SK-N-SH treated with all-trans-retinoic acid at 6 μM for 48 hours (cell line): ENCODE data around the gene SH3TC2.

Experiments used
- ATAC-seq: fragments of 200-7000 bp; cut with Tn5 transposase; 3 replicates; pipeline ENCODE4 v1.9.1; 2020; ENCODE audit warnings: mild to moderate bottlenecking, moderate library complexity
- ARNTL ChIP-seq: fragments of 450-650 bp; formaldehyde crosslinking; IDR thresholded peaks from 2 replicates; pipeline ENCODE4 v1.5.0; 2020; ENCODE audit warnings: low read depth, mild to moderate bottlenecking, moderate library complexity, borderline replicate concordance
- BACH2 ChIP-seq: fragments of 250-450 bp; sonication (Bioruptor Pico); IDR thresholded peaks from 2 replicates; pipeline ENCODE4 v1.9.0; 2021; ENCODE audit warnings: mild to moderate bottlenecking, borderline replicate concordance
- CSDC2 ChIP-seq: fragments of 250-450 bp; sonication (Bioruptor Pico); IDR thresholded peaks from 2 replicates; pipeline ENCODE4 v1.5.0; 2020; ENCODE audit warnings: mild to moderate bottlenecking, moderate library complexity
- ESRRG ChIP-seq: fragments of 250-450 bp; sonication (Bioruptor Pico); IDR thresholded peaks from 2 replicates; pipeline ENCODE4 v1.6.1; 2021; ENCODE audit warnings: mild to moderate bottlenecking
- GLIS3 ChIP-seq: fragments of 250-450 bp; sonication (Bioruptor Pico); IDR thresholded peaks from 2 replicates; pipeline ENCODE4 v1.5.0; 2020; ENCODE audit warnings: mild to moderate bottlenecking, moderate library complexity
- ISL1 ChIP-seq: fragments of 250-450 bp; sonication (Bioruptor Pico); IDR thresholded peaks from 2 replicates; pipeline ENCODE4 v2.1.2; 2022; ENCODE audit warnings: mild to moderate bottlenecking, moderate library complexity
- OSR1 ChIP-seq: fragments of 250-450 bp; sonication (Bioruptor Pico); IDR thresholded peaks from 2 replicates; pipeline ENCODE4 v1.8.0; 2022; ENCODE audit warnings: moderate library complexity, mild to moderate bottlenecking, inconsistent platforms
- PPARA ChIP-seq: fragments of 250-450 bp; sonication (Bioruptor Pico); IDR thresholded peaks from 2 replicates; pipeline ENCODE4 v1.5.0; 2020; ENCODE audit warnings: mild to moderate bottlenecking, borderline replicate concordance
- RARB ChIP-seq: fragments of 250-450 bp; sonication (Bioruptor Pico); IDR thresholded peaks from 2 replicates; pipeline ENCODE4 v1.8.0; 2021; ENCODE audit warnings: mild to moderate bottlenecking, moderate library complexity
- SNAI2 ChIP-seq: fragments of 250-450 bp; sonication (Bioruptor Pico); IDR thresholded peaks from 2 replicates; pipeline ENCODE4 v1.5.0; 2020; ENCODE audit warnings: mild to moderate bottlenecking, moderate library complexity
- TCF4 ChIP-seq: fragments of 250-450 bp; sonication (Bioruptor Pico); IDR thresholded peaks from 2 replicates; pipeline ENCODE4 v1.8.0; 2021; ENCODE audit warnings: mild to moderate bottlenecking, moderate library complexity, borderline replicate concordance
- TOX ChIP-seq: fragments of 250-450 bp; sonication (Bioruptor Pico); IDR thresholded peaks from 2 replicates; pipeline ENCODE4 v1.8.0; 2021; ENCODE audit warnings: mild to moderate bottlenecking, moderate library complexity, borderline replicate concordance
- ZC3H10 ChIP-seq: fragments of 250-450 bp; sonication (Bioruptor Pico); IDR thresholded peaks from 2 replicates; pipeline ENCODE4 v1.5.1; 2021; ENCODE audit warnings: mild to moderate bottlenecking, moderate library complexity
- ZFP3 ChIP-seq: fragments of 250-450 bp; sonication (Bioruptor Pico); IDR thresholded peaks from 2 replicates; pipeline ENCODE4 v1.5.0; 2020; ENCODE audit warnings: mild to moderate bottlenecking, moderate library complexity
- ZFP30 ChIP-seq: fragments of 450-650 bp; formaldehyde crosslinking; IDR thresholded peaks from 2 replicates; pipeline ENCODE4 v1.5.0; 2022; ENCODE audit warnings: mild to moderate bottlenecking, moderate library complexity
- ZNF8 ChIP-seq: fragments of 450-650 bp; formaldehyde crosslinking; IDR thresholded peaks from 2 replicates; pipeline ENCODE4 v1.5.0; 2020; ENCODE audit warnings: mild to moderate bottlenecking, moderate library complexity
- TF ChIP-seq, protein P1 (sequence below): fragments of 250-450 bp; sonication (Bioruptor Pico); IDR thresholded peaks from 2 replicates; pipeline ENCODE4 v1.5.0; 2020; ENCODE audit warnings: mild to moderate bottlenecking, moderate library complexity
- TF ChIP-seq, protein P2 (sequence below): fragments of 250-450 bp; sonication (Bioruptor Pico); IDR thresholded peaks from 2 replicates; pipeline ENCODE4 v1.8.0; 2021; ENCODE audit warnings: low read depth, mild to moderate bottlenecking, moderate library complexity, borderline replicate concordance
- TF ChIP-seq, protein P3 (sequence below): fragments of 250-450 bp; sonication (Bioruptor Pico); IDR thresholded peaks from 2 replicates; pipeline ENCODE4 v1.5.1; 2020; ENCODE audit warnings: low read depth, mild to moderate bottlenecking, moderate library complexity
- TF ChIP-seq, protein P4 (sequence below): fragments of 250-450 bp; sonication (Bioruptor Pico); IDR thresholded peaks from 2 replicates; pipeline ENCODE4 v1.5.1; 2021; ENCODE audit warnings: mild to moderate bottlenecking, moderate library complexity
- TF ChIP-seq, protein P5 (sequence below): fragments of 250-450 bp; sonication (Bioruptor Pico); IDR thresholded peaks from 2 replicates; pipeline ENCODE4 v1.8.0; 2020; ENCODE audit warnings: mild to moderate bottlenecking, moderate library complexity, borderline replicate concordance

Gene SH3TC2

DNA sequence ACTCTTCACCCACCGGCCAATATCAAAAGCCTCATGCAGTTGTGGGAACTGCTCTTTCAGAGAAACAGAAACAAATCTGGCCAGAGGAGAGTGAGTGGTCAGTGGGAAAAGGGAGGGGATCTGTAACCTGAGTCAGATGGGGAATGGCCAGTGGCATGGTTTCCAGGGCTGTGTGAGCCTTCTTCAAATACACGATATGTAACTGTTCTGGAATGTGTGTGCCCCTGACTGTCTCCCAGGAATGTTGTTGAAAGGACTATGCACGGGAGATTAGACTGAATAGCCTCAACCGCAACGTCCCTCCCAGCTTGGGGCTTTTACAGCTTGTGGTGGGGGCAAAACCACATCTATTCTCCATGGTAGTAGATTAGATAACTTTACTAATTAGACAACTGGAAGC is 60.8 kb downstream of the SH3TC2 start (continued):
- TF ChIP-seq, protein P1, sequence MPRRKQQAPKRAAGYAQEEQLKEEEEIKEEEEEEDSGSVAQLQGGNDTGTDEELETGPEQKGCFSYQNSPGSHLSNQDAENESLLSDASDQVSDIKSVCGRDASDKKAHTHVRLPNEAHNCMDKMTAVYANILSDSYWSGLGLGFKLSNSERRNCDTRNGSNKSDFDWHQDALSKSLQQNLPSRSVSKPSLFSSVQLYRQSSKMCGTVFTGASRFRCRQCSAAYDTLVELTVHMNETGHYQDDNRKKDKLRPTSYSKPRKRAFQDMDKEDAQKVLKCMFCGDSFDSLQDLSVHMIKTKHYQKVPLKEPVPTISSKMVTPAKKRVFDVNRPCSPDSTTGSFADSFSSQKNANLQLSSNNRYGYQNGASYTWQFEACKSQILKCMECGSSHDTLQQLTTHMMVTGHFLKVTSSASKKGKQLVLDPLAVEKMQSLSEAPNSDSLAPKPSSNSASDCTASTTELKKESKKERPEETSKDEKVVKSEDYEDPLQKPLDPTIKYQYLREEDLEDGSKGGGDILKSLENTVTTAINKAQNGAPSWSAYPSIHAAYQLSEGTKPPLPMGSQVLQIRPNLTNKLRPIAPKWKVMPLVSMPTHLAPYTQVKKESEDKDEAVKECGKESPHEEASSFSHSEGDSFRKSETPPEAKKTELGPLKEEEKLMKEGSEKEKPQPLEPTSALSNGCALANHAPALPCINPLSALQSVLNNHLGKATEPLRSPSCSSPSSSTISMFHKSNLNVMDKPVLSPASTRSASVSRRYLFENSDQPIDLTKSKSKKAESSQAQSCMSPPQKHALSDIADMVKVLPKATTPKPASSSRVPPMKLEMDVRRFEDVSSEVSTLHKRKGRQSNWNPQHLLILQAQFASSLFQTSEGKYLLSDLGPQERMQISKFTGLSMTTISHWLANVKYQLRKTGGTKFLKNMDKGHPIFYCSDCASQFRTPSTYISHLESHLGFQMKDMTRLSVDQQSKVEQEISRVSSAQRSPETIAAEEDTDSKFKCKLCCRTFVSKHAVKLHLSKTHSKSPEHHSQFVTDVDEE: no peak
- TF ChIP-seq ZC3H10 (CRISPR knock-in tag) (no peak), OSR1 (CRISPR knock-in tag) (no peak), CSDC2 (no peak), ESRRG (CRISPR knock-in tag) (no peak), SNAI2 (CRISPR knock-in tag) (no peak), PPARA (no peak), RARB (CRISPR knock-in tag) (no peak)
- TF ChIP-seq, protein P2, sequence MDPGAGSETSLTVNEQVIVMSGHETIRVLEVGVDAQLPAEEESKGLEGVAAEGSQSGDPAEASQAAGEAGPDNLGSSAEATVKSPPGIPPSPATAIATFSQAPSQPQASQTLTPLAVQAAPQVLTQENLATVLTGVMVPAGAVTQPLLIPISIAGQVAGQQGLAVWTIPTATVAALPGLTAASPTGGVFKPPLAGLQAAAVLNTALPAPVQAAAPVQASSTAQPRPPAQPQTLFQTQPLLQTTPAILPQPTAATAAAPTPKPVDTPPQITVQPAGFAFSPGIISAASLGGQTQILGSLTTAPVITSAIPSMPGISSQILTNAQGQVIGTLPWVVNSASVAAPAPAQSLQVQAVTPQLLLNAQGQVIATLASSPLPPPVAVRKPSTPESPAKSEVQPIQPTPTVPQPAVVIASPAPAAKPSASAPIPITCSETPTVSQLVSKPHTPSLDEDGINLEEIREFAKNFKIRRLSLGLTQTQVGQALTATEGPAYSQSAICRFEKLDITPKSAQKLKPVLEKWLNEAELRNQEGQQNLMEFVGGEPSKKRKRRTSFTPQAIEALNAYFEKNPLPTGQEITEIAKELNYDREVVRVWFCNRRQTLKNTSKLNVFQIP (CRISPR knock-in tag): no peak
- TF ChIP-seq, protein P3, sequence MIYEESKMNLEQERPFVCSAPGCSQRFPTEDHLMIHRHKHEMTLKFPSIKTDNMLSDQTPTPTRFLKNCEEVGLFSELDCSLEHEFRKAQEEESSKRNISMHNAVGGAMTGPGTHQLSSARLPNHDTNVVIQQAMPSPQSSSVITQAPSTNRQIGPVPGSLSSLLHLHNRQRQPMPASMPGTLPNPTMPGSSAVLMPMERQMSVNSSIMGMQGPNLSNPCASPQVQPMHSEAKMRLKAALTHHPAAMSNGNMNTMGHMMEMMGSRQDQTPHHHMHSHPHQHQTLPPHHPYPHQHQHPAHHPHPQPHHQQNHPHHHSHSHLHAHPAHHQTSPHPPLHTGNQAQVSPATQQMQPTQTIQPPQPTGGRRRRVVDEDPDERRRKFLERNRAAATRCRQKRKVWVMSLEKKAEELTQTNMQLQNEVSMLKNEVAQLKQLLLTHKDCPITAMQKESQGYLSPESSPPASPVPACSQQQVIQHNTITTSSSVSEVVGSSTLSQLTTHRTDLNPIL: peak; percentile 82; the same call in 1 of the 2 replicates
- TF ChIP-seq, all 23 proteins: peak for 3

DNA sequence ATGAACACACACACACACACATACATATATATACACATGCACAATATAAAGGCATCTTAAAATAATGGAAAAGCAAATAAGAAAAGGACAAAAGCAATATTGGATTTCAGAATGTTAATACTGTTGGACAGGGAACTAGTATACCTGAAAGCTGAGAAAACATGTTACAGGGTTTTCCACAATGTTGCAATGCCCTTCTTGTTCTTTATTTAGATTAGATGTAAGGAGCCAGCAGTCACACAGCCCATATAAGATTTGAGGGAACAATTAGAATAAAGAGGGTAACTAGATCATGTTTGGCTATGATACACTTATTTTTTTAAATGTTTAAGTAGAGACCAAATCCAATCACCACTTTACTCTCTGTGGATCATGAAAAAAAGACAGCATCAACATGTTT is 61.7 kb downstream of the SH3TC2 start:
- no peak for ATAC-seq
- TF ChIP-seq SNAI2 (CRISPR knock-in tag) (no peak), TCF4 (no peak), ZFP3 (no peak), ARNTL (CRISPR knock-in tag) (no peak)
- TF ChIP-seq, all 23 proteins: peak for 0

DNA sequence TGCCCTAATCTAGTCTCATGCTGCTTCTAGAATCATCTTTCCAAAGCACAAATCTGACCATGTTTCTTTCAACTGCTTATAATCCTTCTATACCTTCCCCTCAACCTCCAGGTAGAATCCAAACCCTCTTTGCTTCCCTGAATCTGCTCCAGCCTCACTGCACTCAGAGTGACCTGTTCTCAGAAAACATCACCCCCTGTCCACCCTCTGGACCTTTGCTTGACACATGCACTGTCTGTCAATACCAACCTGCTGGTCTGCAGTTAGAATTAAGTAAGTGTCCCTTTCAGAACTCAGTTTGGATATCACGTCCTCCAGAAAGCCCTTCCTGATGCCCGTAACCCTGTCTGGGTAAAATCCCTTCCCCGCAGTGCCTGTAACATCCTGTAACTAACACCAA is 63.1 kb downstream of the SH3TC2 start:
- no peak for TF ChIP-seq GLIS3
- no peak for TF ChIP-seq ESRRG (CRISPR knock-in tag)
- TF ChIP-seq BACH2 (CRISPR knock-in tag): no peak
- TF ChIP-seq ZFP3: no peak
- no peak for TF ChIP-seq PPARA
- no peak for TF ChIP-seq SNAI2 (CRISPR knock-in tag)
- no peak for TF ChIP-seq TOX (CRISPR knock-in tag)
- no peak for TF ChIP-seq ZFP30 (CRISPR knock-in tag)
- no peak for TF ChIP-seq TCF4
- TF ChIP-seq, all 23 proteins: peak for 0

DNA sequence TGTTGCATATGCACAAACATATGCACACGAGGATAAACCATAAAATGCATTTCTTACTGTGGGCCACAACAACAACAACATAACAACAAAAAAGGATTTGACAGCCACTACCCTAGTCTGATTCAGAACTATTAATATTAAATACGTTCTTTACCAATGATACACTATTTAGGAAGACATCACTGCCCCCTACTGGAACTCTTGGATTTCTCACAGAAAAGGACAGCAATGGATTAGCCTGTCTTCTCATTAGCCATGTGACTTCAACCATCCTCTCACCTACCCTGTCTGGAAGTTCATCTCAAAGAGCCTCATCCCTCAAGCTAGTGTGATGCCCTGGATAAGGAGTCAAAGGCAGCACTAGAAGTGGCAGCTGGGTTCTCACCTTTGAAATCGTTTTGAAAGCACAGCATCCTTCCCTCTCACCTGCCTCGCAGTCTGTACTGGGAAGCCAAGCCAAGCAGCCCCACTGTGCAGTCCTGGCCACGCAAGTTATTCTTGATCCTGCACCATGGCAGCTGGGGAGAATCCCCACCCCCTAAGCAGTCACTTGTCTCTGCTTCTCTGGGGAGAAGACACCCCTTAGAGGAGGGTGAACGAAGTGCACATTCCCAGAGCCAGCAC is 64.6 kb downstream of the SH3TC2 start:
- peak; percentile 56 for ATAC-seq
- TF ChIP-seq ISL1 (CRISPR knock-in tag) (no peak), ZFP3 (no peak), ESRRG (CRISPR knock-in tag) (no peak), ZFP30 (CRISPR knock-in tag) (no peak), TOX (CRISPR knock-in tag) (no peak), ARNTL (CRISPR knock-in tag) (no peak), ZC3H10 (CRISPR knock-in tag) (no peak), ZNF8 (no peak), BACH2 (CRISPR knock-in tag) (no peak)
- TF ChIP-seq, protein P4, sequence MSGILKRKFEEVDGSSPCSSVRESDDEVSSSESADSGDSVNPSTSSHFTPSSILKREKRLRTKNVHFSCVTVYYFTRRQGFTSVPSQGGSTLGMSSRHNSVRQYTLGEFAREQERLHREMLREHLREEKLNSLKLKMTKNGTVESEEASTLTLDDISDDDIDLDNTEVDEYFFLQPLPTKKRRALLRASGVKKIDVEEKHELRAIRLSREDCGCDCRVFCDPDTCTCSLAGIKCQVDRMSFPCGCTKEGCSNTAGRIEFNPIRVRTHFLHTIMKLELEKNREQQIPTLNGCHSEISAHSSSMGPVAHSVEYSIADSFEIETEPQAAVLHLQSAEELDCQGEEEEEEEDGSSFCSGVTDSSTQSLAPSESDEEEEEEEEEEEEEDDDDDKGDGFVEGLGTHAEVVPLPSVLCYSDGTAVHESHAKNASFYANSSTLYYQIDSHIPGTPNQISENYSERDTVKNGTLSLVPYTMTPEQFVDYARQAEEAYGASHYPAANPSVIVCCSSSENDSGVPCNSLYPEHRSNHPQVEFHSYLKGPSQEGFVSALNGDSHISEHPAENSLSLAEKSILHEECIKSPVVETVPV (CRISPR knock-in tag): no peak
- TF ChIP-seq, protein P5, sequence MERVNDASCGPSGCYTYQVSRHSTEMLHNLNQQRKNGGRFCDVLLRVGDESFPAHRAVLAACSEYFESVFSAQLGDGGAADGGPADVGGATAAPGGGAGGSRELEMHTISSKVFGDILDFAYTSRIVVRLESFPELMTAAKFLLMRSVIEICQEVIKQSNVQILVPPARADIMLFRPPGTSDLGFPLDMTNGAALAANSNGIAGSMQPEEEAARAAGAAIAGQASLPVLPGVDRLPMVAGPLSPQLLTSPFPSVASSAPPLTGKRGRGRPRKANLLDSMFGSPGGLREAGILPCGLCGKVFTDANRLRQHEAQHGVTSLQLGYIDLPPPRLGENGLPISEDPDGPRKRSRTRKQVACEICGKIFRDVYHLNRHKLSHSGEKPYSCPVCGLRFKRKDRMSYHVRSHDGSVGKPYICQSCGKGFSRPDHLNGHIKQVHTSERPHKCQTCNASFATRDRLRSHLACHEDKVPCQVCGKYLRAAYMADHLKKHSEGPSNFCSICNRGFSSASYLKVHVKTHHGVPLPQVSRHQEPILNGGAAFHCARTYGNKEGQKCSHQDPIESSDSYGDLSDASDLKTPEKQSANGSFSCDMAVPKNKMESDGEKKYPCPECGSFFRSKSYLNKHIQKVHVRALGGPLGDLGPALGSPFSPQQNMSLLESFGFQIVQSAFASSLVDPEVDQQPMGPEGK: no peak
- TF ChIP-seq, protein P1: no peak
- TF ChIP-seq, protein P2 (CRISPR knock-in tag): no peak

More for the DNA sequence above, 63.1 kb downstream of the SH3TC2 start:
- no peak for ATAC-seq
